MM.1S (cell line): ENCODE results near the gene KIAA1671.

Source experiments
- DNase-seq: peaks from one replicate; pipeline ENCODE4 v3.0.0-alpha.2; 2015
- H2AFZ ChIP-seq: fragments of 300-600 bp; sonication (generic); 2 replicates; pipeline ENCODE4 v1.6.0; 2016; ENCODE audit warnings: antibody characterized with exemption, low read length
- H3F3A ChIP-seq: fragments of 300-600 bp; sonication (generic); 2 replicates; pipeline ENCODE4 v1.6.1; 2016; ENCODE audit warnings: mild to moderate bottlenecking, antibody characterized with exemption, low read length, moderate library complexity, mixed read lengths; ENCODE audit not compliant: insufficient read depth
- H3K27ac ChIP-seq: fragments of 300-600 bp; sonication (generic); 2 replicates; pipeline ENCODE4 v1.5.1; 2016; ENCODE audit warnings: mild to moderate bottlenecking, low read length
- H3K27me3 ChIP-seq: fragments of 300-600 bp; sonication (generic); replicated peaks from 2 replicates; pipeline ENCODE4 v1.6.0; 2016; ENCODE audit warnings: low read length; ENCODE audit not compliant: insufficient read depth
- H3K36me3 ChIP-seq: fragments of 300-600 bp; sonication (generic); replicated peaks from 2 replicates; pipeline ENCODE4 v1.6.1; 2016; ENCODE audit warnings: mild to moderate bottlenecking, low read length, mixed read lengths; ENCODE audit not compliant: insufficient read depth
- H3K4me1 ChIP-seq: fragments of 300-600 bp; sonication (generic); 2 replicates; pipeline ENCODE4 v1.6.1; 2016; ENCODE audit warnings: low read length, mixed read lengths
- H3K4me2 ChIP-seq: fragments of 300-600 bp; sonication (generic); 2 replicates; pipeline ENCODE4 v1.6.0; 2016; ENCODE audit warnings: low read depth, low read length
- H3K4me3 ChIP-seq: fragments of 300-600 bp; sonication (generic); 2 replicates; pipeline ENCODE4 v1.5.1; 2016; ENCODE audit warnings: low read length, mixed read lengths
- H3K79me2 ChIP-seq: fragments of 300-600 bp; sonication (generic); 2 replicates; pipeline ENCODE4 v1.6.1; 2016; ENCODE audit warnings: mixed run types, low read length, mixed read lengths
- H3K9ac ChIP-seq: fragments of 300-600 bp; sonication (generic); 2 replicates; pipeline ENCODE4 v1.6.1; 2016; ENCODE audit warnings: low read length, mixed read lengths
- H3K9me2 ChIP-seq: fragments of 300-600 bp; sonication (generic); replicated peaks from 2 replicates; pipeline ENCODE4 v1.6.1; 2016; ENCODE audit warnings: mild to moderate bottlenecking, low read length, mixed read lengths; ENCODE audit not compliant: insufficient read depth
- H3K9me3 ChIP-seq: fragments of 300-600 bp; sonication (generic); replicated peaks from 2 replicates; pipeline ENCODE4 v1.6.1; 2016; ENCODE audit warnings: mild to moderate bottlenecking, low read length, mixed read lengths; ENCODE audit not compliant: insufficient read depth
- H4K20me1 ChIP-seq: fragments of 300-600 bp; sonication (generic); 2 replicates; pipeline ENCODE4 v1.6.1; 2016; ENCODE audit warnings: mild to moderate bottlenecking, low read length, moderate library complexity, mixed read lengths; ENCODE audit not compliant: insufficient read depth
- CTCF ChIP-seq: fragments of 300-600 bp; sonication (generic); IDR thresholded peaks from 2 replicates; pipeline ENCODE4 v1.5.1; 2016; ENCODE audit warnings: antibody characterized with exemption, low read length, mixed read lengths
- EZH2 ChIP-seq: fragments of 300-600 bp; sonication (generic); optimal IDR thresholded peaks from 2 replicates; pipeline ENCODE3; 2017; ENCODE audit warnings: low read depth, mild to moderate bottlenecking, antibody characterized with exemption, low read length, mixed read lengths
- EZH2phosphoT487 ChIP-seq: fragments of 300-600 bp; sonication (generic); IDR thresholded peaks from 2 replicates; pipeline ENCODE4 v1.6.1; 2018; ENCODE audit warnings: antibody characterized with exemption, low read length

KIAA1671 gene

GRCh38 chr22:25160120-25160996 is 207.8 kb downstream of the KIAA1671 start:
- Histone ChIP-seq H3K4me2 (no peak overlapping the region), H3K36me3 (no peaks in the 10 kb centered on the region), H3K4me1 (no peaks in the 10 kb centered on the region), H4K20me1 (no peaks in the 10 kb centered on the region), H3K4me3 (no peak overlapping the region), H3K9ac (no peak overlapping the region), H3K79me2 (no peaks in the 10 kb centered on the region), H3K27me3 (no peaks in the 10 kb centered on the region), H3K27ac (no peak overlapping the region), H3F3A (no peaks in the 10 kb centered on the region), H2AFZ (no peak overlapping the region), H3K9me2 (no peaks in the 10 kb centered on the region), H3K9me3 (no peaks in the 10 kb centered on the region)
- TF ChIP-seq EZH2phosphoT487 (no peak), CTCF (no peak), EZH2 (no peak)
- DNase-seq: no peak

- H3K27ac ChIP-seq: no peak overlapping the region
- TF ChIP-seq CTCF (no peak), EZH2 (no peak), EZH2phosphoT487 (no peak)
Measured at GRCh38 chr22:25161017-25161915, 208.8 kb downstream of the KIAA1671 start.

DNA sequence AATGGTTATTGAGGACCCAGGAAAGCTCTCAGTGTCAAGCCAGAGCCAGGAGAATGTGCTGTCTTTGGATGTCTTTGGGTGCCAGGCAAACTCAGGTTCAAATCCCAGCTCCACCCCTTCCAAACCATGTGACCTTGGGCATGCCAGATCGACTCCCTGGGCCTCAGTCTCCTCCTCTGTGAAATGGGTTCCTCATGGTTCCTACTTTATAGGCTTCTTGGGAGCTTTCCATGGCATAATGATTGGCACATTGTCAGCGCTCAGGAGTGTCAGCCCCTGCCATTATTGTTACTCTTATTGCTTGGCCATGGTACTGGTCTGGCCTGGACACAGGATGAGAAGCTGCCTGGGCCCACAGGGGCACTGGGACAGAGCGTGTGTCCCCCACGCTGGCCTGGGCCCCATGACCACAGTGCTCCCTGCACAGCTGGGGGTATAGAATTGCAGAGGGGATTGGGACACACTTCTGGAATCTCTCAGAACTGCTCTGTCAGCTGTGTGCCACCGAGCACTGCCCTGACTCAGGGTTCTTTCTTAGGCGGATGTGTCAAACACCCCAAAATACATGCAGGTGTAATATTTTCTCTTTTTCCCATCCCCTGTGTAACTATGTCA is 209.5 kb downstream of the KIAA1671 start:
- H3K9me2 ChIP-seq: no peaks in the 10 kb centered on the region
- no peaks in the 10 kb centered on the region for H3K36me3 ChIP-seq
- no peaks in the 10 kb centered on the region for H3K9me3 ChIP-seq
- TF ChIP-seq EZH2phosphoT487: no peak
- no peak for TF ChIP-seq EZH2
- no peak for TF ChIP-seq CTCF
- no peaks in the 10 kb centered on the region for H3K79me2 ChIP-seq
- H3K27ac ChIP-seq: no peak overlapping the region
- no peaks in the 10 kb centered on the region for H3K4me1 ChIP-seq
- no peak overlapping the region for H3K4me2 ChIP-seq
- DNase-seq: no peak
- no peaks in the 10 kb centered on the region for H3F3A ChIP-seq
- H3K27me3 ChIP-seq: peaks cover 5% of the 10 kb centered on the region; the same call in 1 of the 2 replicates
- H3K9ac ChIP-seq: no peak overlapping the region
- H4K20me1 ChIP-seq: no peaks in the 10 kb centered on the region
- H2AFZ ChIP-seq: no peak overlapping the region
- H3K4me3 ChIP-seq: no peak overlapping the region

More at GRCh38 chr22:25161017-25161915, 208.8 kb downstream of the KIAA1671 start:
- no peaks in the 10 kb centered on the region for H3K36me3 ChIP-seq
- no peaks in the 10 kb centered on the region for H3K79me2 ChIP-seq
- no peak overlapping the region for H3K9ac ChIP-seq
- no peaks in the 10 kb centered on the region for H3K9me3 ChIP-seq
- H3K4me3 ChIP-seq: no peak overlapping the region
- no peaks in the 10 kb centered on the region for H3K9me2 ChIP-seq
- 0 out of 2 replicates have a peak, but pooled peaks cover under 1% of the 10 kb centered on the region for H3K27me3 ChIP-seq
- H3K4me1 ChIP-seq: no peaks in the 10 kb centered on the region
- H3F3A ChIP-seq: no peaks in the 10 kb centered on the region
- no peak overlapping the region for H2AFZ ChIP-seq
- no peak for DNase-seq
- no peaks in the 10 kb centered on the region for H4K20me1 ChIP-seq
- no peak overlapping the region for H3K4me2 ChIP-seq
